ENCODE measurements around the gene SFTA2. TPM values are rescaled to one million over a fixed set of nuclear protein-coding genes. Genes with fewer than 3 reads are reported as not detected.
"Not testable (repeated sequence)": the region's sequence is repeated elsewhere in the genome, so short reads cannot be mapped to it uniquely, and the experiment has no call there.

Gene SFTA2
- total RNA-seq, 1 donor from 2014 or later = not detected

- FAIRE-seq (no peak), DNase-seq (ENCODE audit: low read depth) (peak; percentile 45)
- no peak for TF ChIP-seq CTCF (IDR thresholded peaks at IDR 0.05; ENCODE audit: insufficient read depth, low read length, severe bottlenecking)
- Histone ChIP-seq H3K27me3 (ENCODE audit: control insufficient read depth, insufficient read depth, low read length) (no peaks in the 10 kb centered on the region), H3K36me3 (ENCODE audit: control insufficient read depth, insufficient read depth, low read length) (peaks cover 19% of the 10 kb centered on the region), H3K4me3 (ENCODE audit: low read depth, low read length) (no peak overlapping the region)
Observed at GRCh38 chr6:30926644-30927043, 5.3 kb downstream of the SFTA2 start.

- FAIRE-seq; DNase-seq (ENCODE audit: low read depth); H3K4me3 ChIP-seq (ENCODE audit: low read depth, low read length); H3K27me3 ChIP-seq (ENCODE audit: control insufficient read depth, insufficient read depth, low read length): not testable (repeated sequence)
- H3K36me3 ChIP-seq (ENCODE audit: control insufficient read depth, insufficient read depth, low read length) = peaks cover 29% of the 10 kb centered on the region
Observed at GRCh38 chr6:30924040-30924627, 7.8 kb downstream of the SFTA2 start.

- Histone ChIP-seq H3K4me3 (ENCODE audit: low read depth, low read length) (no peak overlapping the region), H3K27me3 (ENCODE audit: control insufficient read depth, insufficient read depth, low read length) (no peaks in the 10 kb centered on the region), H3K36me3 (ENCODE audit: control insufficient read depth, insufficient read depth, low read length) (peaks cover 32% of the 10 kb centered on the region)
- no peak for TF ChIP-seq CTCF (IDR thresholded peaks at IDR 0.05; ENCODE audit: insufficient read depth, low read length, severe bottlenecking)
- DNase-seq (ENCODE audit: low read depth) (peak; percentile 52), FAIRE-seq (no peak)
Observed at GRCh38 chr6:30922447-30922852, 9.5 kb downstream of the SFTA2 start.

GRCh38 chr6:30918670-30919069 is 13.3 kb downstream of the SFTA2 start:
- Histone ChIP-seq H3K36me3 (ENCODE audit: control insufficient read depth, insufficient read depth, low read length) (peaks cover 22% of the 10 kb centered on the region), H3K4me3 (ENCODE audit: low read depth, low read length) (no peak overlapping the region), H3K27me3 (ENCODE audit: control insufficient read depth, insufficient read depth, low read length) (no peaks in the 10 kb centered on the region)
- TF ChIP-seq CTCF (IDR thresholded peaks at IDR 0.05; ENCODE audit: insufficient read depth, low read length, severe bottlenecking) = no peak
- FAIRE-seq (no peak), DNase-seq (ENCODE audit: low read depth) (no peak)

GRCh38 chr6:30917487-30917886 is 14.5 kb downstream of the SFTA2 start:
- no peak for FAIRE-seq
- TF ChIP-seq CTCF (IDR thresholded peaks at IDR 0.05; ENCODE audit: insufficient read depth, low read length, severe bottlenecking) = no peak
- H3K36me3 ChIP-seq (ENCODE audit: control insufficient read depth, insufficient read depth, low read length) = peaks cover 14% of the 10 kb centered on the region

GRCh38 chr6:30917041-30917440 is 14.9 kb downstream of the SFTA2 start:
- H3K4me3 ChIP-seq (ENCODE audit: low read depth, low read length) = no peak overlapping the region
- TF ChIP-seq CTCF (IDR thresholded peaks at IDR 0.05; ENCODE audit: insufficient read depth, low read length, severe bottlenecking) = no peak
- FAIRE-seq = no peak
- DNase-seq (ENCODE audit: low read depth) = no peak
- H3K36me3 ChIP-seq (ENCODE audit: control insufficient read depth, insufficient read depth, low read length) = peaks cover 14% of the 10 kb centered on the region
- H3K27me3 ChIP-seq (ENCODE audit: control insufficient read depth, insufficient read depth, low read length) = no peaks in the 10 kb centered on the region

More at GRCh38 chr6:30917487-30917886, 14.5 kb downstream of the SFTA2 start:
- no peak for DNase-seq (ENCODE audit: low read depth)
- Histone ChIP-seq H3K27me3 (ENCODE audit: control insufficient read depth, insufficient read depth, low read length) (no peaks in the 10 kb centered on the region), H3K4me3 (ENCODE audit: low read depth, low read length) (no peak overlapping the region)

Data from bronchial epithelial cell (primary cell).